GM18951 (cell line): ENCODE data around the gene COL15A1.
A peak's percentile ranks its signal among the peaks of the same experiment; 100 is the strongest.

Experiments used
- POLR2A ChIP-seq: IDR thresholded peaks from 4 replicates; pipeline ENCODE4 v1.6.1; 2011; ENCODE audit warnings: mild to moderate bottlenecking; ENCODE audit not compliant: insufficient read length, insufficient read depth; ENCODE audit errors: extremely low read depth
- in situ Hi-C: fragments of 300-500 bp; cut with MboI; formaldehyde crosslinking; loops from one replicate; pipeline ENCODE4 v1.12.0; 2022; ENCODE audit warnings: low sequenced_read_pairs, mixed read lengths, inconsistent platforms; ENCODE audit not compliant: unreplicated experiment

Gene COL15A1

DNA sequence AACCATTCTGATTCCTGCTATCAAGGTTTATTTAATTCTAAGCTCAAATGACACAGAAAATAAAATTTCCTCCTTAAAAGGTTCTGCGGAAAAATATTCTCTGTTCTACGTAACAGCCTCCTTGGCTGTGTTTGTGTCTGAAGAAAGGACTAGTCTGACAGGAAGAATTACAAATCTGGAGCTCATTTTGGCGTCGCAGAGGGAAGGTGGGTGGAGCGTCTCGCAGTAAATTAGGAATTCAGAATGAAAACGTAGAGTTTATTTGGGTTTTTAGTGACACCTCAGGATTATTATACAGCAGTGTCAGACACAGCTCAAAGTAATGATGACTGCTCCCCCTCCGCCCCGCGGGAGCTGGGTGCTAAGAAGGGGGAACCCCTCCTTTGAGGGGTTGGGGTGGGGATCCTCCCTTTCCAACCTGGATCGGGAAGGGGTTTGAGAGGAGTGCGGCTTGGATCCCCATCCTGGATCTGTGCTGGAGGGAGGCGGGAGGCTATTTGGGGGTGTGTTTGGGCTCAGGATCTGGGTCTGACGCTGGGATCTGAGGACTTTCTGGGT lies 160.3 kb downstream of the COL15A1 start:
- in situ Hi-C loops, result no loop called here
- no peak for TF ChIP-seq POLR2A

DNA sequence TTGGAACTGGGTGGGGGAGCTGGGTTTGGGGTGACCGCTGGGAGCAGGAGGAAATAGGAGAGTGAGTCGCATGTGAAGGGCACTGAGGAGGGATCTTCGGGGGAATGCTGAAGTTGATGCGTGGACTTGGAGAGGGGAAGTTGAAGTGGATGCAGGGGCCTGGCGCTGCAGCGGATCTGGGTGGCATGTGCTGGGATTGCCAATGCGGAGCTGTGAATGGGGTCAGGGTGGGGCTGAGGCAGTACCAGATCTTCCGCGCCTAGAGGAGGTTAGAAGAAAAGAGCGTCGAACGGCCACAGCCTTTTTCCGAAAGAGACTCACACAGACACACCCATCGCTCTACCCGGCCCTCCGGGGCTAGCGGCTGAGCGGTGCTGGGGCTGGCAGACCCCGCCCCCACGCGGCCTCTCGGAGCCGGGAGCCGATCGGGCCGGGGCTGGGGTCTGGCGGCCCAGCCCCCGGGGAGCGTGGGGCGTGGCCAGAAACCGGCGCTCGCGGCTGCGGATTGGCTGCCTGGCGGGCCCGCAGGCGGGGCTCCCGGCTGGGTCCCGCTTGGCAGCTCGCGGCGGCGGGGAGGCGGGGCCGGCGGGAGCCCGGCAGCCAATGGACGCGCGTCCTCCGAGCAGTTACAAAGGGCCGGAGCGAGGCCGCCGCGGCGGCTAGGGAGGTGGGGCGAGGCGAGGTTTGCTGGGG lies 160.9 kb downstream of the COL15A1 start, which contains the start of gene TGFBR1:
TGFBR1 (plus strand) TSS at position 655 of the 693 bp plus-strand sequence. CDS start 93 bp downstream, outside the sequence.
- in situ Hi-C loops, result no loop called here

DNA sequence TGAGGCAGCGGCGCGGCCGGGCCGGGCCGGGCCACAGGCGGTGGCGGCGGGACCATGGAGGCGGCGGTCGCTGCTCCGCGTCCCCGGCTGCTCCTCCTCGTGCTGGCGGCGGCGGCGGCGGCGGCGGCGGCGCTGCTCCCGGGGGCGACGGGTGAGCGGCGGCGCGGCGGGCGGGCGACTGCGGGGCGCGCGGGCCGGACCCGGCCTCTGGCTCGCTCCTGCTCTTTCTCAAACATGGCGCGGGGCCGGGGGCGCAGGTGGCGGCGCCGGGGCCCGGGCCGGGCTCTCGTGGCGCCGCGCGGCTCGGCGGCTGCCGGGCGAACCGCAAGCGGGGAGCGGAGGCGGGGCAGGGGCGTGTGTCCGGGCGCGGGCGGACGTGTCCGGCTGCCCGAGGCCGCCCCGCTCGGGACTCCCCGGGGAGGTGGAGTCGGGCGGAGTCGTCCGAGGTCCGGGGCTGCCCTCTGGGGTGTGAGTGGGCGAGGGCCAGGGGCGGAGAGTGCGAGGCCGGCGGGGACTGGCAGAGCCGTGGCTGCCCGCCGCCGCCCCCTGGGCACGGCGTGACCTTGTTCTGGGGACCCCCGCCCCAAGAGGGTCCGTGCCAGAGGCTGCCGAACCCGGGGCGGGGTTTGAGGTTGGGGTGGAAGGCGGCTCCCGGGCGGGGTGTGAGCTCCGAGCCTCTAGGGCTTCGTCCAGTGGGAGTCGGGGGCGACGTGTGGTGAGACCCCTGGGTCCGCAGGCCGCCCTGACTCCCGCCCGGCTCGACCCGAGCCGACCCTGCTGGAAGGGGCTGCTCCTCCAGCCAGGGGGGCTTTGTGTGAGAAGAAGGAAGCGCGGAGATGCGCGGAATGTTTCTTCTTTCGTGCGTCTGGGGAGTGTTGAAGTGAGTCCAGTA lies 161.7 kb downstream of the COL15A1 start:
- peak; percentile 81 for TF ChIP-seq POLR2A
- in situ Hi-C loops, result no loop called here

More for the DNA sequence above, 160.9 kb downstream of the COL15A1 start, which contains the start of gene TGFBR1:
- no peak for TF ChIP-seq POLR2A

DNA sequence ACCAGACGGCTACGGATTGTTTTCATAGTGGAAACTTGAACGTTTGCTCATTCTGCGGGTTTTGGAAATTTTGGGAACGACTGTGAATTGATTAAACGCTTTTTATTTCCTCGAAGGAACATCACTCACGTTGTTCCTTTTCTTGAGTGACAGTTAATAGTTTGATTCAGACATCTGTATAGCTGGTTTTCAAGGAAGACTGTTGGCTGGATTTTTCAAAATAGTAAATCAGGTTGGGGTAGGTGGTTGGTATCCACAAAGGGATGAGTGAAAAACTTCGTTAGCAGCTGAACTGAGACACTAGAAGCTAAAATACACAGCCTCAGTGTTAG lies 162.3 kb downstream of the COL15A1 start:
- no peak for TF ChIP-seq POLR2A
- in situ Hi-C loops, result no loop called here

DNA sequence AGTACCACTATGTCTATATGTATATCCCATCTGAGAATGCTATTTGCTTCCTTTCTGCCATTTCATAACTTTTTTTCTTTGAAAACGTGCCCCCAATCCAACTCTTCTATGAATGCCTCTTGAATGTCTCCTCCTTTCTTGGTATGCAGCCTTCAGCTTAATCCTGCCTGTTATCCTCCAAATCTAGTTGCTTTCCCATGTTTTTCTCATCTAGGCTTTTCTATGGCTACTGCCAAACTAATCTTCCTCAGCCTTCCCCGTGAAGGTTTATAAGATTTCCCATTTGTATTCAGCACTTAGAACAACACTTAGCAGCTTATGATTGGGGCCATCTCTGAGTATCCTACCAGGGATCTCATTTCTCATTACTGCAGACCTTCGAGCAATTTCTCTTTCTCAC lies 163.7 kb downstream of the COL15A1 start:
- no peak for TF ChIP-seq POLR2A
- in situ Hi-C loops, result no loop called here

DNA sequence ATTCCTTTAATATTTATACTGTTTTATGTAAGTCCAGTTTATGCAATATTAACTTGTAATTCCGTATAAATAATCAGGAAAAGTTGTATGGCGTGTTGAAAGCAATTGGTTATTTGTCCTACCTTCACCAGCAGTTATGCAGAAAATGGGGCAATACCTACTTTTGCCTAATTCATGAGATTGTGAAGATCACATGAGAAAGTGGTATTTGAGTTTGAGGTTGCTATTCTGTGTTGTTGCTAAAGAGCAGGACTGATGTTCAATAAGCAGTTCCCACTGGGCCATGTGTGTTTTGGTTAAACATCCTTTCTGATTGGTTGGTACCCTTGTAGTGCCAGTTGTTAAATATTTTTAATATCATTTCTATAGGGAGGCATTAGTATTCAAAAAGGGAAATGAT lies 164.4 kb downstream of the COL15A1 start:
- TF ChIP-seq POLR2A, result no peak
- in situ Hi-C loops, result no loop called here

DNA sequence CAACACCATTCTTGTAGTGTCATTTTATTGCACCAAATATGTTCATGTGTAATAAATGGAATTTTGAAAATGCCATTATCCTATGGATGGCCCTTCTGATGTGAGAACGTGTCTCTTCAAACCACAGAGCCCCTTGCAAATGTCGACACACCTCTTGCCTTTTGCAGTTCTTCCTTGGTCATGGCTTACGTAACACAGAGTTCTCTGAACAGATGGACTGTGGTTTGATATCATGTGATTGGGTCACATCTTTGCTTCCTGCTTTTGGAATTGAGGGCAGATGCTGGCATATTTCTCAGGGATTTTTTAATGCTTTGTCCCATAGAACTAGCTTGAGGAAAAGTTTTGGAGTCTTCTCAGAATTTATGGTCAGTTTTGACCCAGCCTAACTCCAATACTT lies 165.8 kb downstream of the COL15A1 start:
- no peak for TF ChIP-seq POLR2A
- in situ Hi-C loops, result no loop called here

DNA sequence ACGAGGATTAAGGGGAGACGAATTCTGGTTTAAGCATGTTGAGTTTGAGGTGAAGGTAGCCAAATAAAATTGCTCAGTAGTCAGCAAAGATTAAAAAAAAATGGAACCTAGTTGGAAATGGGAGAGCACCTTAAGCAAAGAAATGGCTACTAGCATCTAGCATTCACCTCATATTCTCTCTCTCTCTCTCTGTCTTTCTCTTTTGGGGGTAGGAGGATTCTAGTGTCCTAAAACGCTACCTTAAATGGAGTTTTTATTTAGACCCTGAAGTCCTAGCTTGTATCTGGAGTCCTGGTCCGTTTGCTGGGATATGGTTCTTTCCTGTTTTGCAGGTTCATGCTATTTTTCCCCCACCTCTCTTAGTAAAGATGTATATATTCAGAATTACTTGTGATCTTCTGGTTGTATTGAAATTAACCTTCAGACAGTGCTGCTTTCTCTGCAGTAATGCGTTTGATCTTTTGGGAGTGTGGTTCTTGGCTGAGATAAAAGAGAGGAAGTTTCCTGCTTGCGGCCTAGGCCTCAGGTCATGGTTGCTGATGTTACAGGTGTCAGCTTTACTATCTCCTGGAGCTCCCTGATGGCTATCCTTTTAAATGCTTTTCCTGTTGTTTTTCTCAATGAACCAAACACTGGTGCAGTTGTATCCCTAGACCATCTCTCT lies 169.2 kb downstream of the COL15A1 start:
- in situ Hi-C loops, result no loop called here
- no peak for TF ChIP-seq POLR2A

DNA sequence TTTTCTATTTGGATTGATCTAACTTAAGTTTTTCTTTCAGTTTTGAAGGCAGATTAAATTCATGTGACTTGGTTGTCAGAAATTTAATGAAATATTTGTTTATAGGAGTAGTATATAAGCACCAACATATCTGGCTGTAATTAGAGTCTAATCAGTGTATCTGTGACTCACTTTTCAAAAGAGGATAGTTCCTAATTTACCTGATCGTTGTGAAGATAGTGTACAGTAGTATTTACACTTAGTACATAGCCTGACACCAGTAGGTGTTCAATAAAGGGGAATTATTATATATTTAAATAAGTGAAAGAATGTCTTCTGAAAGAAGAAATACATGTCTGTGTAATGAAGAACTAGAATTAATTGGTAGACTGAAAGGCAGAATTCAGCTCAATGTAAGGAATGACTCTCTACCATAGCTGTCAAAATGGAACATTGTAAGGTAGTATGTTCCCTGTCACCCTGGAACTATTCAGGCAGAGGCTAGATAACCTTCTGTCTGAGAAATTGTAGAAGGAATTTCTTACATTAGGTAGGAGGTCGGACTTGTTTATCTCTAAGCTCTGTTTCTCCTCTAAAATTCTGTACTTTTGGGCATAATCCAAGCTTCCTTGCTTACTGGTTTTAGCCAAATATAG lies 169.8 kb downstream of the COL15A1 start:
- TF ChIP-seq POLR2A, result no peak
- in situ Hi-C loops, result no loop called here

DNA sequence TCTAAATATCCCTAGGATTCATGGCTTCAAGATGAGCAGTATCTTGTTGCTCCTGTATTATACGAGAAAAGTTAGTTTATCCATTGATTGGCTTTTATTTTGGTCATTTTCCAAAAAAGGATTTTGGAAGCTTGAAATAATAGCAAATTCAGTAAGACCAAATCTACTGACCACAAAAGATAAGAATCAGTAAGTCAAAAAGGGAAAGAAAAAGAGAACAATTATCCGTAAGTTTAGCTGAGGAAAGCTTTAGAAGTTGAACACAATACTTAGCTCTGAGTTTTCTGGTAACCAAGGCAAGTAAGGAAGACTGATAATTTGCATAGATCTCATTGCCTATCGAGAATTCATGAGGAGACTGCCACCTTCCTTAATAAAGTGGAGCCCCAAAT lies 170.3 kb downstream of the COL15A1 start:
- in situ Hi-C loops, result no loop called here
- TF ChIP-seq POLR2A, result no peak

DNA sequence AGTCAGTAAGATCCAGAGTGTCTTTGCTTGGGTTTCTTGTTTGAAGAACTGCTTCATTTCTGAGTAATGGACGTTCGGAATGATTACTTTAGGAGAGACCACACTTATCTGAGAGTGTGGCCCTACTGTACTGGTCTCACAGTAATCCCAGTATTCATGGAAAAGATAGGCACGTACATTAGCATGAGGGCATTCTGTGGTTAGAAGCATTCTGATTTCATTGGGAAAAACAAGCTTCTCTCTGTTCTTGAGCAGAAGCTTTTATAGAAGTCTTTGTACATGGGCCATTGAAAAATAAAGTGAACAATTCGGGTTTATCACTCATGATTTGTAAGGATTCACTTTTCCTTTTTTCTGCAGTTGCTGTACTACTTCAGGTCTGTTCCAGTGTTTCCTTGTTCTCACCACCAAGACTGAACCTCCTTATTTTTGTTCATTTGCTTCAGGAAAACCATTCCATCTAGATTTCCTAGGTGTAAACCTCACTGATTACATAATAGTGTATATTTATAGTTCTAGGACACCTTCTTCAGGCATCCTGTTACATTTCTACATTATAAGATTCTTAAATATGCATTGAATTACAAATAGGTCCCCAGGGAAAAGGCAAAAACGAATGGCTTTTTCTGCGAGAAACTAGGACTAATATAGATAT lies 171.3 kb downstream of the COL15A1 start:
- TF ChIP-seq POLR2A, result no peak
- in situ Hi-C loops, result no loop called here

DNA sequence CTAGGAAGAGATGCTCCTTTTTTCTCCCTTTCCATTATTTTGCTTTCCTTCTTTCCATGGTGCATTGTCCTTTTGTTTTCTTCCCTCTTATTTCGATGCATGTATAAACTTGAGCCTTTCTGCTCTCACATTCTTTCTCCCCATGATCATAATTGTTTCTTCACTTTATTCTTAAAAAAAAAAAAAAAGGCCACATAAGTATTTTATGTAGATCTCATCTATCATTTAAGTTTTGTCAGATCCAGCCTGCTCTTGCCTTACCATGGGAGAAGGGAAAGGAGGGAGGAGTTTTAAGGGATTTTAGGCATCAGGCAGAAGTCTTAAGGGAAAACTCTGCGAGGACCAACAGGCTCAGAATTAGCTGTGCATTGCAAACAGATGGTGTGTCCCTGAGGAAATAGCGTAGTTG lies 172.3 kb downstream of the COL15A1 start:
- in situ Hi-C loops, result no loop called here
- TF ChIP-seq POLR2A, result no peak
